HG03565 (cell line): ENCODE results near the gene TMIGD2.

Experiments used
- ATAC-seq: cut with Tn5 transposase; IDR thresholded peaks from one replicate; pipeline ENCODE4 v1.9.1; 2021; ENCODE audit warnings: mild to moderate bottlenecking, moderate library complexity; ENCODE audit not compliant: unreplicated experiment

TMIGD2 gene

GRCh38 chr19:4326837-4327251 is 24.7 kb upstream of the TMIGD2 start:
- no peak for ATAC-seq

DNA sequence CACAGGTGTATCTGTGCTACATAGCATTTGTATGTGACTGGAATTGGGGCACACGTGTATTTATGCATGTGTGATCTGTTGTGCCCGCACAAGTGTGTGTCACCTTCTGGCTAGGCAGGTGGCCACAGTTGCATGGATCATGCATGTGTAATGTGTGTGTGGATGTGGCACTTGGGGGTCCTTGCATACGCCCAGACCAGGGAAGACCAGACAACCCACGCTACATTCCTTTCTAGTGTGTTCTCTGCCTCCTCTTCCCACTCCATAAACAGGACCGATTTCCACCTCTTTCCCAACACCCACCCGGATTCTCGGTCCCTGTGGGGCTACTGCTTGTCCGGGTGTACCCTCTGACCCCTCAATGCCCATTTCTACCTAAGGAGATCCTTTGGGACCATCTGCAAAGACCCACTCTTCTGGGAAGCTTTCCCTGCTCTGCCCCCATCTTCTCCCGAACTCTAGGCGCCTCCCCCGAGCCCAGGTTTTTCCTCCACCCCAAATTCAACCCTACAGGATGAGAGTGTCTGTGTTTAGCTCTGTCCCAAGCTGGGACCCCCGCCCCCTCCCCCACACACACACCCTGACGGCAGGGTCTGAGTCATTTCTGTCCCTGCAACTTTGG is 24.1 kb upstream of the TMIGD2 start:
- ATAC-seq, result no peak

GRCh38 chr19:4324228-4324627 is 22.0 kb upstream of the TMIGD2 start:
- ATAC-seq, result no peak

- ATAC-seq, result no peak
Observed at GRCh38 chr19:4323692-4324091, 21.5 kb upstream of the TMIGD2 start.

DNA sequence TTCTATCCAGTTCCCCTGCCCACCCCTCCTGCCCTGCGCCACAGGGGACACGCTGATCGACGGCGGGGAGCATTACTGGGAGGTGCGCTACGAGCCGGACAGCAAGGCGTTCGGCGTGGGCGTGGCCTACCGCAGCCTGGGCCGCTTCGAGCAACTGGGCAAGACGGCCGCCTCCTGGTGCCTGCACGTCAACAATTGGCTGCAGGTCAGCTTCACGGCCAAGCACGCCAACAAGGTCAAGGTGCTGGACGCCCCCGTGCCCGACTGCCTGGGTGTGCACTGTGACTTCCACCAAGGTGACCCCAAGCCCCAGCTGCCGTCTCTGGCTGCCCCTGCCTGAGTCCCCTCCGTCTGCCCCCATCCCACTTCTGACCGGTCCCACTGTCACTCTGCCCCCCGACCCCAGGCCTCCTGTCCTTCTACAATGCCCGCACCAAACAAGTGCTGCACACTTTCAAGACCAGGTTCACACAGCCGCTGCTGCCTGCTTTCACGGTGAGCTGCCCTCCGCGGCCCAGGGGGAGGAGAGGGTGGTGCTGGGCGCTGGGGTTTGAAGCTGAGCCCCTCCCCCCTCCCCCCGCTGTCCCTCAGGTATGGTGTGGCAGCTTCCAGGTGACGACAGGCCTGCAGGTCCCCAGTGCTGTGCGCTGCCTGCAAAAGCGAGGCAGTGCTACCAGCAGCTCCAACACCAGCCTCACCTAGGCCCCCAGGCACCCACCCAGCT is 20.9 kb upstream of the TMIGD2 start:
- no peak for ATAC-seq

- ATAC-seq, result no peak
Observed at GRCh38 chr19:4320419-4320818, 18.2 kb upstream of the TMIGD2 start.

DNA sequence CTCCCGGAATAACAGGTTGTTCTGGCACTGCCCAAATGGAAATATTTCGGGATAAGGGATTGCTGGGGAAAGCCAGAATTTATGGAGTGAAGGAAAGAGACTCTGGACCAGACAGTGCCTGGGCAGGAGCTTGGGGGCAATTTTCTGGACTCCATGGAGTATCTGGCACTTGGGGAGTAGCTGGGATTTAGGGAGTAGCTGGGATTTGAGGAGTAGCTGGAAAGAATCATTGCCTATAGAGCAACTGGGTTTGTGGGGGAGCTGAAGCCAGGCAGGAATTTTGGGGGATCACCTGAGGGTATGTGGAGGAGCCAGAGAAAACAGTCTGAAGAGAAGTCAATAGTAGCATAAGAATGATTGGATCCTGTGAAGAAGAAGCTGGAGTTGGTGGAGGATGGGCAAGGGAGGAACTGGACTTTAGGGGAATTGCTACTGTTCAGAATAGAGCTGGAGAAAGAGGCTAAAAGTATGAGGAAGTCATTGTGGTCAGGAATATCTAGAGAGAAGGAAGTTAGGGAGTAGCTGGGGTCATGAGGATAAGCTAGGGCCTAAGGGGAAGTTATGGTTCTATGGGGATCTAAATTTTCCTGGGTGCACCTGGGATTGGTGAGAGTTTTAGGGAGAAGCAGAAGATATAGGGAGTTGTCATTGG is 17.0 kb upstream of the TMIGD2 start:
- no peak for ATAC-seq

DNA sequence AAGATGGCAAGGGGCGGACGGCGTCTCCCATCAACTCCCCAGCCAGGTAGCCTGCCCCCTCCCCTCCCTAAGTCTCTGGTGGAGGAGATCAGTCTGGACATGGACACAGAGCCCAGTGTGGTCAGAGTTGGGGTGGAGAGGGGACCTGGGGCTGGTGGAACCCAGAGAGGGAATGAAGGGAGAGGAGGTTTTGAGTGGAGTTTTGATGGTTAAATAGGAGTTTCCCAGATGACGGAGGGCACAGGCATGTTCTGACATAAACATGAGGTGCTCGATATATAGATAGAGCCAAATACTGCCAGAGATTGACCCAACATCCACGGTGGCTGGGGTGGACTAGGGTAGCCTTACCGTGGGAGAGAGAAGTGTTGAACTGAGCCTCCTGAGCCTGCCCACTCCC is 16.3 kb upstream of the TMIGD2 start:
- ATAC-seq, result no peak

DNA sequence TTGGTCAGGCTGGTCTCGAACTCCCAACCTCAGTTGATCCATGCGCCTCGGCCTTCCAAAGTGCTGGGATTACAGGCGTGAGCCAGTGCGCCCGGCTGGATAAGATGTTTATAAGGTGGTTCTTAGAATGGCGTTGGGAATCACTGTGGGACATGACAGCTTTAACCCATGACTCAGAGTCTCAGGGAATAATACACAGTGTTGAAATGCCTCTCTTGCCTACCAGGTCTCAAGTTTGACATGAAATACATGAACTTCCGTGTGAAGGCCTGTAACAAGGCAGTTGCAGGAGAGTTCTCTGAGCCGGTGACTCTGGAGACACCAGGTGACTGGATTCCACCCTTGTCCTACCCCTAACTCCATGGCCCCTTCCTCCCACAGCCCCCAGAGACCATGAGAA is 14.8 kb upstream of the TMIGD2 start:
- ATAC-seq, result no peak

GRCh38 chr19:4313847-4314490 is 11.8 kb upstream of the TMIGD2 start:
- ATAC-seq, result no peak

DNA sequence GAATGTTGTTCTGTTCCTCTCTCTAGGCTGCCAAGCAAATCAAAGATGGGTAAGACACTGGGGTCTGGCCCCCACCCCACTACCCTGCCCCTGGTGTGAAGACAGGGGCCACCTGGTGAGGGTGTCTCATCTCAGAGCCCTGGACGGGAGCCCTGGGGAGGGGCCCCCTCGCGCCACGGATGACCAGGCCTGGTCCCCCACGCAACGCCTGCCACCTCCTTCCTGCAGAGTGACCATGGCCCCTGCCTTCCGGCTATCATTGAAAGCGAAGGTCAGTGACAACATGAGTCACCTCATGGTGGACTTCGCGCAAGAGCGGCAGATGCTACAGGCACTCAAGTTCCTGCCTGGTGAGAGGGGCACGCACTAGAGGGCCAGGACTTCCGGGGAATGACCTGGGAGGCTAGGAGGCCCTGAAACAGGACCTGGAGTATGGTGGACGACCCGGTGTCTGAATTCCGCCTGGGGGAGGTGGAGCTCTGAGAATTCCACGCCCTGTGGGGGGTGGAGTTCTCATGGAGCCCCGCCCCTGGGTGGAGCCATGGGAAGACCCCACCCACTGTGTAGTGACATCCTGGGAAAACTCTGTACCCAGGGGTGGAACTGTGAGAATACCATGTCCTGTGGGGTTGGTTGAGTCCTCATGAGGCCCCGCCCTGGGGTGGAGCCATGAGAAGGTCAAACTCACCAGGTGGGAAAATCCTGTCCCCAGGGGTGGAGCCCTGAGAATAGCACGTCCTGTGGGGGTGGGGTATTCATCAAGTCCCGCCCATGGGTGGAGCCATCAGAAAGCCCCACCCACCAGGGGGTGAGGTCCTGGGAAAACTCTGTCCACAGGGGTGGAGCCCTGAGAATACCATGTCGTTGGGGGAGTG is 8.3 kb upstream of the TMIGD2 start:
- ATAC-seq, result no peak

DNA sequence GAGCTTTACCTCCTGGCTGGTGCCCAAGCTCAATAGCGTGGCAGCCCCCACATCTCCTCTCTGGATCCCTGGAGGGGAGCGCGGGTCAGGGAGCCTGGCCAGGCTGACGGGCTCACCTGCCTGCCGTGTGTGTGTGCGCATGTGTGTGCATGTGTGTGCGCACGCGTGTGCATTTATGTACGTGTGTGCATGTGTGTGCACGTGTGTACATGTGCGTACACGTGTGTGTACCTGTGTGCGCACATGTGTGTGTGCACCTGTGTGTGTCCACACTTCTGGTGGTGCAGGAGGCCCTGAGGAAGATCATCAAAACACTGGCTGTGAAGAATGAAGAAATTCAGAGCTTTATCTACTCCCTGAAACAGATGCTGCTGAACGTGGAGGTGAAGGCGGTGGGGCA is 3.5 kb upstream of the TMIGD2 start:
- ATAC-seq, result no peak

GRCh38 chr19:4305257-4305612 is 3.0 kb upstream of the TMIGD2 start:
- ATAC-seq, result no peak

GRCh38 chr19:4304538-4305256 is 2.5 kb upstream of the TMIGD2 start, which contains the start of gene FSD1:
Gene FSD1 (plus strand): TSS chr19:4304598. CDS start chr19:4304747, 149 bp downstream.
- ATAC-seq, result no peak

GRCh38 chr19:4303819-4304537 is 1.8 kb upstream of the TMIGD2 start:
- no peak for ATAC-seq

GRCh38 chr19:4301590-4302242 is 473 bp downstream of the TMIGD2 start:
- ATAC-seq, result no peak

DNA sequence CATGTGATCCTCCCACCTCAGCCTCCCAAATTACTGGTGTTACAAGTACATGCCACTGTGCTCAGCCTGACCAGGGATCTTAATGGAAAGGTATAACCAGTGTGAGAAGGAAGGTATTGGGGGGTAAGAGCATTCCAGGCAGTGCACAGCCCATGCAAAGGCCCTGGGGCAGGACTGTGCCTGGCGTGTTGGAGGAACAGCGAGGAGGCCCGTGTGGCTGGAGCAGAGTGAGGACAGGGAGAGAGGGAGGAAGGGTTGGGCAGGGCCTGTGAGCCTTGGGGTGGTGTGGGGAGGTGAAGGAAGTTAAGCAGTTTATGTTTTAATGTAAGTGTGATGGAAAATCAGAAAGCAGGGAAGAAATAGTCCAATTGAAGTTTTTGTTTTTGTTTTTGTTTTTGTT is 1.6 kb downstream of the TMIGD2 start:
- no peak for ATAC-seq

DNA sequence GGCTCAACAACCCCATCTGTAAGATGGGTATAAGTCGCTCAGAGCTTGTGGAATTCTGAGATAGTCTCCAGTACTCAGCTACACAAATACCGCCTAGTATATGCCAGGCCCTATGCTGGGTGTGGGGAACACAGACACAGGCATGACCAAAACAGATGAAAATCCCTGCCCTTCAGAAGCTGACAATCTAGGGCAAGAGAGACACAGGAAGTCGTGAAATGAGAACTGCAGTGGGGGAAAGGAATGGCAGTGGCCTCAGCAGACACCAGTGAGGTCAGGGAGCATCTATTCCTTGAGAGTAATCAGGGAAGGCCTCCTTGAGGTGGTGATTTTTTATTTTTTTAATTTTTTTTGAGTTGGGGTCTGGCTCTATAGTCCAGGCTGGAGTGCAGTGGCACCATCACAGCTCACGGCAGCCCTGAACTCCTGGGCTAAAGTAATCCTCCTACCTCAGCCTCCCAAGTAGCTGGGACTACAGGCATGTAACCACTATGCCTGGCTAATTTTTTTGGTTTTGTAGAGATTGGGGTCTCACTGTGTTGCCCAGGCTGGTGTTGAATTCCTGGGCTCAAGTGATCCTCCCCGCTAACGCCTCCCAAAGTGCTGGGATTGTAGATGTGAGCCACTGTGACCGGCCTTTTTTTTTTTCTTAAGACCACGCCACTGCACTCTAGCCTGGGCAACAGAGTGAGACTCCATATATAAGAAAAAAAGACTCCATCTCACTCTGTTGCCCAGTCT is 3.2 kb downstream of the TMIGD2 start:
- no peak for ATAC-seq
